IPS DF 6.9 (cell line): ENCODE data around the gene GNAZ.

Experiments used
- DNase-seq: peaks from one replicate; pipeline ENCODE4 v3.0.0-alpha.2; 2013; ENCODE audit warnings: low read depth, low spot score
- H3K27ac ChIP-seq: one replicate; pipeline ENCODE4 v1.5.1; 2013; ENCODE audit warnings: low read length, control low read depth
- H3K27me3 ChIP-seq: 2 replicates; pipeline ENCODE4 v1.6.1; 2013; ENCODE audit warnings: mild to moderate bottlenecking, low read length; ENCODE audit not compliant: control insufficient read depth, insufficient read depth
- H3K36me3 ChIP-seq: 2 replicates; pipeline ENCODE4 v1.6.1; 2013; ENCODE audit warnings: low read length; ENCODE audit not compliant: control insufficient read depth, insufficient read depth
- H3K4me1 ChIP-seq: 2 replicates; pipeline ENCODE4 v1.6.1; 2013; ENCODE audit warnings: low read length; ENCODE audit not compliant: control insufficient read depth, insufficient read depth
- H3K4me3 ChIP-seq: 2 replicates; pipeline ENCODE4 v1.5.1; 2013; ENCODE audit warnings: mild to moderate bottlenecking, low read length
- H3K9me3 ChIP-seq: 2 replicates; pipeline ENCODE4 v1.6.1; 2013; ENCODE audit warnings: low read length, inconsistent platforms; ENCODE audit not compliant: control insufficient read depth, insufficient read depth
- WGBS: extraction: QIAGEN DNeasy Blood & Tissue Kit; methylation state at CpG from one replicate; pipeline ENCODE4 v1.1.7; 2013; ENCODE audit warnings: mixed read lengths, missing lambda C conversion rate; ENCODE audit not compliant: insufficient read length, insufficient coverage; 5-methylcytosine and 5-hydroxymethylcytosine counted together

Gene GNAZ

GRCh38 chr22:23033116-23033905 is 37.0 kb upstream of the GNAZ start:
- no peaks in the 10 kb centered on the region for H3K4me1 ChIP-seq
- WGBS, result no CpG with 5 or more reads among the region's 6 CpGs
- H3K36me3 ChIP-seq, result no peaks in the 10 kb centered on the region
- no peak overlapping the region for H3K27ac ChIP-seq
- H3K9me3 ChIP-seq, result no peaks in the 10 kb centered on the region
- DNase-seq, result no peak
- no peak overlapping the region for H3K4me3 ChIP-seq
- H3K27me3 ChIP-seq, result no peaks in the 10 kb centered on the region

DNA sequence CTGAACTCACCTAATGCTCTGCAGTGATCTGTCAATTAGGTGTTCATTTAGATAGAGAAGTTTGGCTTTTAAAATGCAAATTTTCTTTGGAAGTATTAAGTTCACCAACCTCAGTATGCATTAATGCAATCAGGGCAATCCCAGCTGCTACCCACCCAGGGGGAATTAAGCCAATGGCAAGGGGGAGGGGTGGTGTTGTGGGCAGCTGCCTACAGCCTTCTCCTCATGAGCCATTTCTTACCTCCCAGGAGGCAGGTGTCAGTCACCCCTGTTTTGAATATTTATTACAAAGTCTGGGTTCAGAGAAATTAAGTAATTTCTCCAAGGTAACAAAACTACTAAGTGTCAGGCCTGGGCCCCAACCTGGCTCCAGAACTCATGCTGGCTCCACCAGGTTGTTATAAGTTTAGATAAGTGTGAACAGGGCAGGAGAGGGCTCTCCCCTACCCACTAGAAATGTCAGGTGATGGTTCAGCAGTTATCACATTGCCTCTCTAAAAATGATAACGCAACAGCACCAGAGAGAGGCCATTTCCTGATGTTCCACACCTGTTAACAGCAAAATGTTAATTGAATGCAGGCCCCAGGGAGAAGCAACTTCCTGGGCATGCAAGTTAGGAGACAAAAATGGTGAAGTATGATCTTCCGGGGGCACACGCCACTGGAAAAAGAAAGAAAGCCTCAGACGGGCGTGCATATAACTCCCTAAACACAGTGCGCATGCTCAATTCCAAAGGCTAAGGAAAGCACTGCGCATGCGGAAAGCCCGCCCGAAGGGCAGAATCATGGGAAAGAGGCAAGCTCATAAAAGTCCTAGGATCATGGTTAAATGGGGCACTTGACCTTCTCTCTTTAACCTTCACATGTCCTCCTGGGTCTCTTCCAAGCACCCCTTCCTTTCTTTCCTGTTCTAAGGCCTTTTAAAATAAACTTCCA is 35.4 kb upstream of the GNAZ start:
- no peak overlapping the region for H3K4me3 ChIP-seq
- WGBS, result no CpG with 5 or more reads among the region's 10 CpGs
- H3K9me3 ChIP-seq, result no peaks in the 10 kb centered on the region
- H3K36me3 ChIP-seq, result no peaks in the 10 kb centered on the region
- H3K27me3 ChIP-seq, result no peaks in the 10 kb centered on the region
- H3K4me1 ChIP-seq, result no peaks in the 10 kb centered on the region
- H3K27ac ChIP-seq, result no peak overlapping the region
- no peak for DNase-seq

GRCh38 chr22:23035557-23036277 is 34.6 kb upstream of the GNAZ start:
- Histone ChIP-seq H3K27me3 (no peaks in the 10 kb centered on the region), H3K4me3 (no peak overlapping the region), H3K27ac (no peak overlapping the region), H3K36me3 (no peaks in the 10 kb centered on the region), H3K4me1 (no peaks in the 10 kb centered on the region), H3K9me3 (no peaks in the 10 kb centered on the region)
- DNase-seq, result no peak
- WGBS, result no CpG with 5 or more reads among the region's 6 CpGs

DNA sequence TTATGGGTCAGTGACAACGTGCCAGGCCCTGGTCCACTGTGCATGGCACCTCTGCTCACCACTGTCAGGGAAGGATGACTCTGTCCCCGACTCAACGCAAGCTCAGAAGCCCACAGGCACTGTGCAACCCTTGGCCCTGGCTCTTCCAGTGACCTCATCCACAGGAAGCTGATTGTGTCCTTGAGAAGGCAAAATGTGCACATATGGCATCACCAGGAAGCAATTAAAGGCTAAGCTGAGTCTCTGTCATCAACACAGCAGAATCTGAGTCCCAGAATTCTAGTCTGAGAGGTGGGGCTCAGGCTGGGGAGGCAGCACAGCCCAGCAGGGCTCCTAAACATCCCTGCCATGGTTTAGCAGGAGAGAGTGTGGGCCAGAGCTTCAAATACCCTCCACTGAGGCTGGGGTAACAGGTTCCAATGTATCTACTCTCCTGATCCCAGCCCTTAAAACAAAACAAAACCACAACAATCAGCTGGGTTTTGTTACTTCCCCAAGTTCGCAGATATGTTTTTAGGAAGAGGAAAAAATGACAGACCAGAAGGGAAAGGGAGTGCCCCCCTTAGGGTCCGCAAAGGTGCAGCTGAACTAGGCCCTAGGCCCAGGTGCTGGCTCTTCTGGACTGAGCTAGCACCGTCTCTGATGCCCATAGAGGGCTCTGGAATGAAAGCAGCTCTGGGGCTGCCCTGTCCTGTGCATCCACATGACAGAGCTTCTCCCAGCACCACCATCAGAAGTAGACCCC is 33.5 kb upstream of the GNAZ start:
- H3K9me3 ChIP-seq, result no peaks in the 10 kb centered on the region
- H3K36me3 ChIP-seq, result no peaks in the 10 kb centered on the region
- DNase-seq, result no peak
- no CpG with 5 or more reads among the region's 6 CpGs for WGBS
- H3K4me1 ChIP-seq, result no peaks in the 10 kb centered on the region
- no peak overlapping the region for H3K27ac ChIP-seq
- no peak overlapping the region for H3K4me3 ChIP-seq
- no peaks in the 10 kb centered on the region for H3K27me3 ChIP-seq

- H3K27ac ChIP-seq, result no peak overlapping the region
- H3K4me1 ChIP-seq, result no peaks in the 10 kb centered on the region
- no peaks in the 10 kb centered on the region for H3K27me3 ChIP-seq
- no CpG with 5 or more reads among the region's 8 CpGs for WGBS
- H3K9me3 ChIP-seq, result no peaks in the 10 kb centered on the region
- H3K4me3 ChIP-seq, result no peak overlapping the region
- no peaks in the 10 kb centered on the region for H3K36me3 ChIP-seq
- DNase-seq, result no peak
These were observed 32.6 kb upstream of the GNAZ start for GRCh38 chr22:23037429-23038333.

DNA sequence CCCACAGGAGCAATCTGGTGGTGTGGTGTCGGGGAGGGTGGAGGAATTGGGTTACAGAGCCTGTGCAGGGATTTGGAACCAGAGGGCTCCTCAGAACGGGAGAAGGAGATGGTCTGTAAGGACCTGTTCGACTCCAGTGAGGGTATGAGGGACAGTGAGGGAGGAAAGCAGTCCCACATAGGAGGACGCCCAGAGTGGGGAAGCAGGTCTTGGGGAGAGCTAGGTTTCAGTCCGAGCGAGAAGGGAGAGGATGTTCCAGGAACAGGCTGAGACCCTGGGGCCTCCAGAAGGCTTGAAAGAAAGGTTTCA is 32.0 kb upstream of the GNAZ start:
- WGBS, result no CpG with 5 or more reads among the region's 6 CpGs
- H3K36me3 ChIP-seq, result no peaks in the 10 kb centered on the region
- H3K9me3 ChIP-seq, result no peaks in the 10 kb centered on the region
- no peaks in the 10 kb centered on the region for H3K4me1 ChIP-seq
- no peak overlapping the region for H3K27ac ChIP-seq
- no peak overlapping the region for H3K4me3 ChIP-seq
- no peak for DNase-seq
- no peaks in the 10 kb centered on the region for H3K27me3 ChIP-seq

GRCh38 chr22:23038902-23039301 is 31.4 kb upstream of the GNAZ start:
- no peaks in the 10 kb centered on the region for H3K36me3 ChIP-seq
- H3K4me1 ChIP-seq, result no peaks in the 10 kb centered on the region
- DNase-seq, result no peak
- no peaks in the 10 kb centered on the region for H3K9me3 ChIP-seq
- WGBS, result no CpG with 5 or more reads among the region's 1 CpG
- no peak overlapping the region for H3K4me3 ChIP-seq
- H3K27me3 ChIP-seq, result no peaks in the 10 kb centered on the region
- H3K27ac ChIP-seq, result no peak overlapping the region

DNA sequence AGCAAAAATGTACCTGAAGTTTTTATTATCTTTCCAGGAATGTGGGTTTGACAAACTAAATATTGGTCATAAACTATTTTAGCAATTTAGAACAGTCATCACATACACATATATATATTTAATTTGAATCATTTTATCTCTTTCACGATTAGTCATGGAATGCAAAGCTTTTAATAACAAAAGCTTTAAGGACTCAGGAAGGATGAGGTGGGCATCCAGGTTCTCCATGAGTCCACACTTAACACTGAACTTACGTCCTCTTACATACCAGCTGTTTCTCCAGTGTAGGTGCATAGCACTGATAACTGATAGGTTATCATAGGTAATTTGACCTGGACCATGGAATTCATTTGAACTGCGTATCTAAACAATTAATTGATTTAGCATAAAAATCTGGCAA is 28.1 kb upstream of the GNAZ start:
- H3K9me3 ChIP-seq, result no peaks in the 10 kb centered on the region
- no peak overlapping the region for H3K27ac ChIP-seq
- no peaks in the 10 kb centered on the region for H3K27me3 ChIP-seq
- H3K4me3 ChIP-seq, result no peak overlapping the region
- H3K36me3 ChIP-seq, result no peaks in the 10 kb centered on the region
- no CpG with 5 or more reads among the region's 3 CpGs for WGBS
- DNase-seq, result no peak
- peaks cover 3% of the 10 kb centered on the region for H3K4me1 ChIP-seq

DNA sequence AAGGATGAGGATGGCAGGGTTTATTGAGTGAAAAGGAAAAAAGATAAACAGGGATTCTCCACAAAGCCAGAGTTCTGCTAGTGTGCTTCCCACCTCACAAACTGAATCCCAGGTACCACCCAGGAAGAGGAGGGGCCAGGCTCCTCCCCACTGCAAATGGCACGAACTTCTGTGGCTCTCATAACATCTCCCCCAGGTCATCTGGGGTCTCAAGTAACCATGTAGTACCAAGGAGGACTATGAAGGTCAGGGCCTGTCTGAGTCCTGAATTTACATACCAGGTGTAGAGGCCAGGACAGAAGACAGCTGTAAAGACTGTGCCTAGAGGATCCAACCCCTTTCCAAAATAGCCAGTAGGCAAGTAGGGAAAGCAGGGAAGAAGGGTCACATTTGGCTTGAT is 25.7 kb upstream of the GNAZ start:
- H3K9me3 ChIP-seq, result no peaks in the 10 kb centered on the region
- H3K4me3 ChIP-seq, result no peak overlapping the region
- H3K27me3 ChIP-seq, result no peaks in the 10 kb centered on the region
- H3K36me3 ChIP-seq, result no peaks in the 10 kb centered on the region
- no peak overlapping the region for H3K27ac ChIP-seq
- DNase-seq, result no peak
- WGBS, result no CpG with 5 or more reads among the region's 1 CpG
- peaks cover 4% of the 10 kb centered on the region for H3K4me1 ChIP-seq
